GM12865 (cell line): ENCODE measurements around the gene SLC29A4.

Source experiments
- DNase-seq: peaks from one replicate; pipeline ENCODE4 v3.0.0; 2010; ENCODE audit warnings: low read depth
- H3K4me3 ChIP-seq: 2 replicates; pipeline ENCODE4 v1.5.1; 2011; ENCODE audit warnings: mild to moderate bottlenecking, low read depth, low read length, control low read depth
- TF ChIP-seq, protein P1 (sequence below): IDR thresholded peaks from 2 replicates; pipeline ENCODE4 v1.5.1; 2011; ENCODE audit warnings: low read length, control low read depth, low read depth, inconsistent platforms; ENCODE audit not compliant: insufficient read depth; ENCODE audit errors: missing control alignments

SLC29A4 gene

DNA sequence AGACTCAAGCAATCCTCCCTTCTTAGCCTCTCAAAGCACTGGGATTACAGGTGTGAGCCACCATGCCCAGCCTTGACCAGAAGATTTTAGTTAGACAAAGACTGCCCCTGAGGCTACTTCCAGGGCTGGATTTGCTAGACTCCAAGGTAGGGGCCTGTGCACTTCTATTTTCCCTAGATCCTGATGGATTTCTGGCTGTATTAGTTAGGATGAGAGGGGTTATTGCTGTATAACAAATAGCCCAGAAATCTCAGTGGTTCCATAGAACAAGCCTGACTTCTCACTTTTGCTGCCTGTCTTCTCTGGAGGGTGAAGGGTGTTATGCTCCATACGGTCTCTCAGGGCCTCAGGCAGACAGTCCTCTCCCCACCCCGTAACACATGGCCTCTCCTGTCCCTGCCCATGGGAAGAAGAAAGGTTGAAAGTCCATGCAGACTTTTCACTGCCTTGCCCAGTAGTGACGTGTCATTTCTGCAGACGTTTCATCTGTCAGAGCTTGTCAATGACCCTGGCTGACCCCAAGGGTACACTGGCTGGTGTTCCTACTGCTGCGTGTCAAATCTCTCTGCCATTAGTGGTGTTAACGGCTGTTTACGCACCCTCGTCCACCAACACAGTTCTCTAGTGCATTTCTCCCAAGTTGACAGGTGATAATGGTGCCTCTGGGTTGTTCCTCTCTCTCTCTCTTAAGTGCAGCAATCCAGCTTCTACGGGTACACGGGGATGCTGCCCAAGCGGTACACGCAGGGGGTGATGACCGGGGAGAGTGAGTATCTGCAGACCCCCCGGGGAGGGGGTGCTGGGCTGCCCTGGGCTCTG is 11.6 kb downstream of the SLC29A4 start:
- no peak for DNase-seq
- TF ChIP-seq, protein P1, sequence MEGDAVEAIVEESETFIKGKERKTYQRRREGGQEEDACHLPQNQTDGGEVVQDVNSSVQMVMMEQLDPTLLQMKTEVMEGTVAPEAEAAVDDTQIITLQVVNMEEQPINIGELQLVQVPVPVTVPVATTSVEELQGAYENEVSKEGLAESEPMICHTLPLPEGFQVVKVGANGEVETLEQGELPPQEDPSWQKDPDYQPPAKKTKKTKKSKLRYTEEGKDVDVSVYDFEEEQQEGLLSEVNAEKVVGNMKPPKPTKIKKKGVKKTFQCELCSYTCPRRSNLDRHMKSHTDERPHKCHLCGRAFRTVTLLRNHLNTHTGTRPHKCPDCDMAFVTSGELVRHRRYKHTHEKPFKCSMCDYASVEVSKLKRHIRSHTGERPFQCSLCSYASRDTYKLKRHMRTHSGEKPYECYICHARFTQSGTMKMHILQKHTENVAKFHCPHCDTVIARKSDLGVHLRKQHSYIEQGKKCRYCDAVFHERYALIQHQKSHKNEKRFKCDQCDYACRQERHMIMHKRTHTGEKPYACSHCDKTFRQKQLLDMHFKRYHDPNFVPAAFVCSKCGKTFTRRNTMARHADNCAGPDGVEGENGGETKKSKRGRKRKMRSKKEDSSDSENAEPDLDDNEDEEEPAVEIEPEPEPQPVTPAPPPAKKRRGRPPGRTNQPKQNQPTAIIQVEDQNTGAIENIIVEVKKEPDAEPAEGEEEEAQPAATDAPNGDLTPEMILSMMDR: no peak
- no peak overlapping the region for H3K4me3 ChIP-seq

DNA sequence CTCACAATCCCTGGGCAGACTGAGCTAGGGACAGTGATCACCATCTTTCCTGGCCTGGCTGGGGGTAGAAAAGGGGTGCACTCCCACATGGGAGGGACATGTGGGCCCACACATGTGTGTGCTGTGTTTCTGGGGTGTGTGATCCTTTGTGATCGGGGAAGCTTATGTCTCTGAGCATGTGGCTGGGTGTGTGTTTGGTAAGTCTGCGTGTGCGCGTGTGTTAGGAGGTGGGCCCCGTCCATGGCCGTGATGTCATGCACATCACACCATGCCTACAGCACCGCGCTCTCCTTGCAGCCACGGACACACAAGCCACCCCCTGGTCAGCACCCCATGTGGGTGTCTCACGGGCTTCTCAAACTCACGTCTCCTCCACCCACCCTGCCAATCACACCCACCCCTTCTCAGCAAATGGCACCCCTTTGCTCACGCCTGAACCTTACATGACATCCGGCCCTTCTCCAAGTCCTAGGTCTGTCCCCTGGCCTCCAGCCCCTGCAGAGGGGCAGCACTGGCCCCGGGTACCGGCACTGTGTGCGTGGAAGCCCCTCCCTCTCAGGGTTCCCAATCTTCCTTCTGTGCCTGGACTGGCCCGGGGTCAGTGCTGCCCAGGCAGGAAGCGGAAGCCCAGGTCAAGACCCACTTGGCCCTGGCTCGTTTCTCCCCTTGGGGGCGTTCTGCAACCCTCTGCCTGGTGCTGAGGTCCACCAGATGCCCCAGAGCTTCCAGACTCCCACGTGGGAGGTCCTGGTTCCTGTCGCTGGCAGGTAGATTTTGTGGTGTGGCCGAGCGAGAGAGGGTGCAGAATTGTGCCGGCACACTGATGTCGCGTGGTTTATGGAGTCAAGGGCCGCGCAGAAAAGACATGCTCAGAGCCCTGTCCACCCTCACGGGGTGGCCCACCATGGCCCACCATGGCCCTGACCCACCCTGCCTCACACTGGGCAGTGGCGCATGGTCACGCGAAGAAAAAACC is 12.6 kb downstream of the SLC29A4 start:
- H3K4me3 ChIP-seq: no peak overlapping the region
- DNase-seq: no peak
- TF ChIP-seq, protein P1: no peak

DNA sequence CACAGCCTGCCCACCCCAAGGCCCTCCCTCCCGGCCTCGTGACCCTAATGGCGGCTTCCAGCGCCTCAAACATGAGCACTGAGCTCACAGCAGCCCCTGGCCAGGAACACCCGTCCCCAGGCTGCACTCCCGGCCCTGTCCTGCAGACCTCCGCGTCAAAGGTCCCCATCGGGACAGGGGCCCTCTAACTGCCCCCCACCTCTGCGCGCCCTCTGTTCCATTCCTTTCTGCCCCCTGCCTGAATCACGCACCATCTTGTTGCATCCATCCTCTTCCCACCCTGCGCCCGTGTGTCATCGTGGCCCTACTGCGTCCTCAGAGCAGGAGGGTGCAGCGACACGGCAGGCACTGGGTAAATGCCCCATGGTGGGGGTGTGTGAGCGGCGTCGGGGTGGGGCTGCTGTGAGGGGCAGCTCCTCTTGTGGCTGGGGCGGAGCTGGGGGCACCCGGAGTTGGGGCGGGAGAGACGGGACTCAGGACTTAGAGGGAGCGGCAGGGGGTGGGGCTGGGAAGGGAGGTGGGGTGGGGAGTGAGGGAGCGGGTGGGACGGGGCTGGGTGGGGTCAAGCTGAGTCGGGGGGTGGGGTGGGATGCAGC is 13.4 kb downstream of the SLC29A4 start:
- TF ChIP-seq, protein P1: no peak
- DNase-seq: no peak
- H3K4me3 ChIP-seq: no peak overlapping the region

DNA sequence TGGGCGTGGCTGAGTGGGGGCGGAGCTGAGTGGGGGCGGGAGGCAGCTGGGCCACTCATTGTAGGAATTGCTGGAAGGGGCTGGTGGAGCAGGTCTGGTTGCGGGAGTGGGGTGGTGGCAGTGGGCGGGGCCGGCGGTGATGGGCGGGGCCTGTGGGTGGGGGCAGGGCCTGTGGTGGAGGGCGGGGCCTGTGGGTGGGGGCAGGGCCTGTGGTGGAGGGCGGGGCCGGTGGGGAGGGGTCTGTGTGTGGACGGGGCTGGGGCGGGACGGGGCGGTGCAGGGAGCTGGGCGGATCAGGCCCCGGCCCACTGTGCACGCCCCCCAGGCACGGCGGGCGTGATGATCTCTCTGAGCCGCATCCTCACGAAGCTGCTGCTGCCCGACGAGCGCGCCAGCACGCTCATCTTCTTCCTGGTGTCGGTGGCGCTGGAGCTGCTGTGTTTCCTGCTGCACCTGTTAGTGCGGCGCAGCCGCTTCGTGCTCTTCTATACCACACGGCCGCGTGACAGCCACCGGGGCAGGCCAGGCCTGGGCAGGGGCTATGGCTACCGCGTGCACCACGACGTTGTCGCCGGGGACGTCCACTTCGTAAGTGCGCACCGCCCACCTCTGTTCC is 14.0 kb downstream of the SLC29A4 start:
- TF ChIP-seq, protein P1: no peak
- peak overlapping the region; percentile 23; the same call in 1 of the 2 replicates for H3K4me3 ChIP-seq
- peak; percentile 57 for DNase-seq

DNA sequence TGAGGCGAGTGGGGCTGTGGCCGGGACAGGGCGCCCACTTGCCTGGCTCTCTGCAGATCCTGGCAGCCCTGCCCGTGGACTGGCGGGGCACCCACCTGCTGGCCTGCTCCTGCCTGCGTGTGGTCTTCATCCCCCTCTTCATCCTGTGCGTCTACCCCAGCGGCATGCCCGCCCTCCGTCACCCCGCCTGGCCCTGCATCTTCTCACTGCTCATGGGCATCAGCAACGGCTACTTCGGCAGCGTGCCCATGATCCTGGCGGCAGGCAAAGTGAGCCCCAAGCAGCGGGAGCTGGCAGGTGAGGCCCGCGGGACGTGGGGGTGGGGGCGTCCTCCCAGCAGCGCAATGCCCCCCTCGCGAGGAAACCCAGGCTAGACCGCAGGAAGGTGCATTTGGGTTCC is 17.6 kb downstream of the SLC29A4 start:
- DNase-seq: no peak
- H3K4me3 ChIP-seq: no peak overlapping the region
- TF ChIP-seq, protein P1: no peak

DNA sequence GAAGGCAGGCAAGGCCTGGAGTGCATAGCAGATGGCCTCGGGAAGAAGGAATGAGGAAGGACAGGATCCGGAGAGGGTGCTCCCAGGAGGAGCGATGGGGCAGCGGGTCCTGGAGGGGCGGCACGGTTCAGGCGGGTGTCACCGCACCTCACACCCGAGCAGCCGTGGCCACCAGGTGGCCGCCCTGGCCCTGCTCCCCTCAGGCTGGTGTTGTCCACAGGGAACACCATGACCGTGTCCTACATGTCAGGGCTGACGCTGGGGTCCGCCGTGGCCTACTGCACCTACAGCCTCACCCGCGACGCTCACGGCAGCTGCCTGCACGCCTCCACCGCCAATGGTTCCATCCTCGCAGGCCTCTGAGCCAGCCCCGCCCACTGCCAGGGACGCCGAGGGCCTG is 19.8 kb downstream of the SLC29A4 start:
- no peak for DNase-seq
- TF ChIP-seq, protein P1: no peak
- no peak overlapping the region for H3K4me3 ChIP-seq
